ENCODE measurements around the gene HOXA13. TPM values are rescaled to one million over a fixed set of nuclear protein-coding genes. Genes with fewer than 3 reads are reported as not detected.

Gene HOXA13
- polyA plus RNA-seq, 1 donor (not counting 4 experiments of a cell fraction or from before 2014, with no cell fraction given): not detected

DNA sequence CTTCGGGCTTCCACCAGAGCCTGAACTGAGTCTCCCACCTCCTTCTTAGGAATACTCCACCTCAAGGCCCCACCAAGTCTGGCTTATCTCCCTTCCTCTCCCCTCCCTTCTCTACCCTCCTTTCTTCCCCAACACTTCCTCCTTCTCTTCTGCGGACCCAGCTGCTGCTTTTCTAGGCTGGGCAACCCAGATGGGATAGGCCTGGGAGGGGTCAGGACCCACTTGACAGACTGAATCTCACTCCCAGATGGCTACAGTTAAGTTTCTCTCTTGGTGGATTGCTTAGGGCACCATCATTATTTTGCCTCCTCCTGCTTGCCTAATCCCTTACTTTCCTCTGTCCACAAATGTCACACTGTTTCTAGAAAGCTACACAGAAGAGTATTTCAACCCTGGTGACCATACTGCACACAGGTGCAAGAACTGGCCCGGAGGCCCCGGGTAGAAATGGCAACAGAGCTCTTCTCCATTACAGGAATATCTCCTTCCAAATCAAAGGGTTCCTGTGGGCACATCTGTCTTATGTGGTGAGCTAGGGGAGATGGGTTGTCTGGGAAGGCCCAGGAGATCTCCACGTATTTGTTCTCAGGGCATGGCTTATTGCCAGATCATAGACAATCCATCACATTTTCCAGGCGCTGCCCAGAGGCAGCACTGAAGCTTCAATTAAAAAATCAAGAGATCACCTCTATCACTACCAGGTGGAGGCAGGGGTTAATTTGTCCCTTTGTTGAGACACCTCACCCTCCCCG lies 9.7 kb downstream of the HOXA13 start:
- H3K27ac ChIP-seq (ENCODE audit: control insufficient read depth, insufficient read depth, low read length): no peak overlapping the region
- FAIRE-seq: no peak
- H3K4me2 ChIP-seq (ENCODE audit: control insufficient read depth, extremely low read depth, insufficient read depth, low read depth, low read length): no peak overlapping the region
- H4K20me1 ChIP-seq (ENCODE audit: control insufficient read depth, extremely low read depth, insufficient read depth, low read length): no peaks in the 10 kb centered on the region
- no peaks in the 10 kb centered on the region for H3K36me3 ChIP-seq (ENCODE audit: control insufficient read depth in 2 of 2, extremely low read depth in 1 of 2, insufficient read depth in 2 of 2, low read length in 2 of 2)
- H3K9me3 ChIP-seq (ENCODE audit: control insufficient read depth, low read depth, low read length): no peaks in the 10 kb centered on the region
- no peaks in the 10 kb centered on the region for H3K79me2 ChIP-seq (ENCODE audit: control insufficient read depth, insufficient read depth, low read length)
- no peak for DNase-seq (ENCODE audit: low read depth, low spot score)
- dilution Hi-C loops (cut with MboI; ENCODE audit: extremely low pct_ligation_motif_present, low sequenced_read_pairs): no loop called here
- TF ChIP-seq, protein P1, sequence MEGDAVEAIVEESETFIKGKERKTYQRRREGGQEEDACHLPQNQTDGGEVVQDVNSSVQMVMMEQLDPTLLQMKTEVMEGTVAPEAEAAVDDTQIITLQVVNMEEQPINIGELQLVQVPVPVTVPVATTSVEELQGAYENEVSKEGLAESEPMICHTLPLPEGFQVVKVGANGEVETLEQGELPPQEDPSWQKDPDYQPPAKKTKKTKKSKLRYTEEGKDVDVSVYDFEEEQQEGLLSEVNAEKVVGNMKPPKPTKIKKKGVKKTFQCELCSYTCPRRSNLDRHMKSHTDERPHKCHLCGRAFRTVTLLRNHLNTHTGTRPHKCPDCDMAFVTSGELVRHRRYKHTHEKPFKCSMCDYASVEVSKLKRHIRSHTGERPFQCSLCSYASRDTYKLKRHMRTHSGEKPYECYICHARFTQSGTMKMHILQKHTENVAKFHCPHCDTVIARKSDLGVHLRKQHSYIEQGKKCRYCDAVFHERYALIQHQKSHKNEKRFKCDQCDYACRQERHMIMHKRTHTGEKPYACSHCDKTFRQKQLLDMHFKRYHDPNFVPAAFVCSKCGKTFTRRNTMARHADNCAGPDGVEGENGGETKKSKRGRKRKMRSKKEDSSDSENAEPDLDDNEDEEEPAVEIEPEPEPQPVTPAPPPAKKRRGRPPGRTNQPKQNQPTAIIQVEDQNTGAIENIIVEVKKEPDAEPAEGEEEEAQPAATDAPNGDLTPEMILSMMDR (optimal IDR thresholded peaks at IDR 0.05 in 1 of 3, IDR thresholded peaks at IDR 0.05 in 1 of 3, conservative IDR thresholded peaks at IDR 0.05 in 1 of 3; ENCODE audit: extremely low read depth in 1 of 3, insufficient read depth in 2 of 3, low read length in 3 of 3): no peak
- TF ChIP-seq EZH2 (IDR thresholded peaks at IDR 0.05; ENCODE audit: low read length): peak; percentile 19
- no peak overlapping the region for H2AFZ ChIP-seq (ENCODE audit: control insufficient read depth, low read length)
- no peaks in the 10 kb centered on the region for H3K9me1 ChIP-seq (ENCODE audit: control insufficient read depth, extremely low read depth, insufficient read depth, low read length)
- H3K27me3 ChIP-seq (ENCODE audit: control insufficient read depth, extremely low read depth, insufficient read depth, low read length): peaks cover 96% of the 10 kb centered on the region
- peaks cover 6% of the 10 kb centered on the region for H3K4me1 ChIP-seq (ENCODE audit: control insufficient read depth, extremely low read depth, insufficient read depth, low read length)
- H3K4me3 ChIP-seq (ENCODE audit: control insufficient read depth in 2 of 3, extremely low read depth in 1 of 3, insufficient read depth in 2 of 3, low read depth in 1 of 3, low read length in 3 of 3): no peak overlapping the region
- no peak overlapping the region for H3K9ac ChIP-seq (ENCODE audit: control insufficient read depth, extremely low read depth, insufficient read depth, low read length)

DNA sequence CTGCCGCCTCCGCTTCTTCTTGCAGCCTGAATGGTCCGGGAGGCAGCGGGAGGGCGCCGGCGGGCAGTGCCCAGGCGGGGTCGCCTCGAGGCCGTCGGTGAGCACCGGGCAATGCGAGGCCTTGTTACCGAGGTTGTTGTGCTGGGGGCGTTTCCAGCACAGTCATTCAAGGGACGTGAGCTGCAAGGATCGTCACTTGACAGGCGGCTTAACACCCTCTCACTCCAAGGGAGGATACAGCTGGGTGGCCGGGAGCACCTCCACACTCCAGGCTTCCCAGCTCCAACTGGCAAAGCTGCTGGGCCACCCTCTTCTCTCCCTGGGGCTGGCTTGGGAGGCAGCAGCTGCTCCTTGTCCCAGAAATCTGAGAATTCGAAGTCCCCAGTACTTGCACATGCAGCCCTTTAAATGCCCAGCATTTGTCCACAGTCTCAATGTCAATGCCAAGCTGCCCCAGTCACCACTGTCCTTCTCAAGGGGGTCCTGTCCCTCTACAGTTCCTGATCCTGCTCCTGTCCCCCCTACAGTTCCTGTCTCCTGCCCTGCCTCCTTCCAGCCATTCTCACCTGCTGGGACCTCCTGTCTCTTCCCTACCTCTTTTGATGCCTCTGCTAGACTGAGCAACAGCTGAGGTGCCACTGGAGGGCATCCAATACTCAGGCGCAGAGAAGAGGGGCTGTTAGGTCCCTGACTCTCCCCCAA lies 10.4 kb downstream of the HOXA13 start:
- no peak overlapping the region for H3K4me3 ChIP-seq (ENCODE audit: control insufficient read depth in 2 of 3, extremely low read depth in 1 of 3, insufficient read depth in 2 of 3, low read depth in 1 of 3, low read length in 3 of 3)

More for the DNA sequence above, 10.4 kb downstream of the HOXA13 start:
- Histone ChIP-seq H3K79me2 (ENCODE audit: control insufficient read depth, insufficient read depth, low read length) (no peaks in the 10 kb centered on the region), H3K4me1 (ENCODE audit: control insufficient read depth, extremely low read depth, insufficient read depth, low read length) (peaks cover 10% of the 10 kb centered on the region), H3K9ac (ENCODE audit: control insufficient read depth, extremely low read depth, insufficient read depth, low read length) (no peak overlapping the region), H2AFZ (ENCODE audit: control insufficient read depth, low read length) (no peak overlapping the region), H3K9me1 (ENCODE audit: control insufficient read depth, extremely low read depth, insufficient read depth, low read length) (no peaks in the 10 kb centered on the region), H4K20me1 (ENCODE audit: control insufficient read depth, extremely low read depth, insufficient read depth, low read length) (no peaks in the 10 kb centered on the region), H3K9me3 (ENCODE audit: control insufficient read depth, low read depth, low read length) (no peaks in the 10 kb centered on the region), H3K4me2 (ENCODE audit: control insufficient read depth, extremely low read depth, insufficient read depth, low read depth, low read length) (no peak overlapping the region), H3K27me3 (ENCODE audit: control insufficient read depth, extremely low read depth, insufficient read depth, low read length) (peaks cover 96% of the 10 kb centered on the region), H3K27ac (ENCODE audit: control insufficient read depth, insufficient read depth, low read length) (no peak overlapping the region), H3K36me3 (ENCODE audit: control insufficient read depth in 2 of 2, extremely low read depth in 1 of 2, insufficient read depth in 2 of 2, low read length in 2 of 2) (no peaks in the 10 kb centered on the region)
- no peak for DNase-seq (ENCODE audit: low read depth, low spot score)
- no peak for FAIRE-seq
- TF ChIP-seq, protein P1 (optimal IDR thresholded peaks at IDR 0.05 in 1 of 3, IDR thresholded peaks at IDR 0.05 in 1 of 3, conservative IDR thresholded peaks at IDR 0.05 in 1 of 3; ENCODE audit: extremely low read depth in 1 of 3, insufficient read depth in 2 of 3, low read length in 3 of 3): no peak
- no peak for TF ChIP-seq EZH2 (IDR thresholded peaks at IDR 0.05; ENCODE audit: low read length)
- dilution Hi-C loops (cut with MboI; ENCODE audit: extremely low pct_ligation_motif_present, low sequenced_read_pairs): no loop called here

All from keratinocyte (primary cell).